Panc1 (cell line): ENCODE results near the gene FNBP1L.

Source experiments
- CTCF ChIP-seq: fragments of 450-650 bp; IDR thresholded peaks from 2 replicates; pipeline ENCODE4 v1.5.1; 2017; ENCODE audit warnings: mild to moderate bottlenecking
- POLR2AphosphoS5 ChIP-seq: IDR thresholded peaks from 2 replicates; pipeline ENCODE4 v1.6.1; 2012; ENCODE audit warnings: mild to moderate bottlenecking, low read depth, low read length, moderate library complexity
- TCF7L2 ChIP-seq: IDR thresholded peaks from 2 replicates; pipeline ENCODE4 v1.6.1; 2011; ENCODE audit warnings: mild to moderate bottlenecking, low read depth, low read length, inconsistent platforms
- TF ChIP-seq, protein P1 (sequence below), 2 experiments: IDR thresholded peaks; 2 replicates each; pipeline ENCODE4 v1.6.1; 2011 to 2012; ENCODE audit warnings: low read depth in 2 of 2, control low read depth in 1 of 2, low read length in 1 of 2, mild to moderate bottlenecking in 1 of 2, moderate library complexity in 1 of 2; ENCODE audit not compliant: insufficient read depth in 1 of 2

- no peak for TF ChIP-seq CTCF
- TF ChIP-seq, protein P1, sequence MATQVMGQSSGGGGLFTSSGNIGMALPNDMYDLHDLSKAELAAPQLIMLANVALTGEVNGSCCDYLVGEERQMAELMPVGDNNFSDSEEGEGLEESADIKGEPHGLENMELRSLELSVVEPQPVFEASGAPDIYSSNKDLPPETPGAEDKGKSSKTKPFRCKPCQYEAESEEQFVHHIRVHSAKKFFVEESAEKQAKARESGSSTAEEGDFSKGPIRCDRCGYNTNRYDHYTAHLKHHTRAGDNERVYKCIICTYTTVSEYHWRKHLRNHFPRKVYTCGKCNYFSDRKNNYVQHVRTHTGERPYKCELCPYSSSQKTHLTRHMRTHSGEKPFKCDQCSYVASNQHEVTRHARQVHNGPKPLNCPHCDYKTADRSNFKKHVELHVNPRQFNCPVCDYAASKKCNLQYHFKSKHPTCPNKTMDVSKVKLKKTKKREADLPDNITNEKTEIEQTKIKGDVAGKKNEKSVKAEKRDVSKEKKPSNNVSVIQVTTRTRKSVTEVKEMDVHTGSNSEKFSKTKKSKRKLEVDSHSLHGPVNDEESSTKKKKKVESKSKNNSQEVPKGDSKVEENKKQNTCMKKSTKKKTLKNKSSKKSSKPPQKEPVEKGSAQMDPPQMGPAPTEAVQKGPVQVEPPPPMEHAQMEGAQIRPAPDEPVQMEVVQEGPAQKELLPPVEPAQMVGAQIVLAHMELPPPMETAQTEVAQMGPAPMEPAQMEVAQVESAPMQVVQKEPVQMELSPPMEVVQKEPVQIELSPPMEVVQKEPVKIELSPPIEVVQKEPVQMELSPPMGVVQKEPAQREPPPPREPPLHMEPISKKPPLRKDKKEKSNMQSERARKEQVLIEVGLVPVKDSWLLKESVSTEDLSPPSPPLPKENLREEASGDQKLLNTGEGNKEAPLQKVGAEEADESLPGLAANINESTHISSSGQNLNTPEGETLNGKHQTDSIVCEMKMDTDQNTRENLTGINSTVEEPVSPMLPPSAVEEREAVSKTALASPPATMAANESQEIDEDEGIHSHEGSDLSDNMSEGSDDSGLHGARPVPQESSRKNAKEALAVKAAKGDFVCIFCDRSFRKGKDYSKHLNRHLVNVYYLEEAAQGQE (IDR thresholded peaks at IDR 0.05; ENCODE audit: insufficient read depth in 1 of 2, low read depth in 2 of 2, low read length in 1 of 2) = no peak
- no peak for TF ChIP-seq POLR2AphosphoS5
- no peak for TF ChIP-seq TCF7L2
These were observed 11.4 kb upstream of the FNBP1L start for GRCh38 chr1:93436496-93436895.
